Activated T-cell treated with anti-CD3 and anti-CD28 coated beads, Interleukin-2, amount 50 U/mL, for 48 hours (primary cell): ENCODE data around the gene DOK7.

ENCODE experiments used
- DNase-seq, 2 experiments: peaks; one replicate each; pipeline ENCODE4 v3.0.0-alpha.2; 2020

DOK7 gene

GRCh38 chr4:3492741-3493719 lies 29.9 kb downstream of the DOK7 start:
- DNase-seq = no peak

GRCh38 chr4:3493720-3494461 lies 30.8 kb downstream of the DOK7 start:
- DNase-seq = no peak

- DNase-seq = no peak
Observed at GRCh38 chr4:3494462-3494871, 31.4 kb downstream of the DOK7 start.

GRCh38 chr4:3495204-3495975 lies 32.3 kb downstream of the DOK7 start:
- no peak for DNase-seq

GRCh38 chr4:3496021-3496420 lies 32.9 kb downstream of the DOK7 start:
- no peak for DNase-seq

- no peak for DNase-seq
Observed at GRCh38 chr4:3497095-3497494, 34.0 kb downstream of the DOK7 start.

GRCh38 chr4:3497523-3498389 lies 34.6 kb downstream of the DOK7 start:
- DNase-seq = no peak

- DNase-seq = no peak
Observed at GRCh38 chr4:3498407-3498806, 35.3 kb downstream of the DOK7 start.

GRCh38 chr4:3498901-3499510 lies 35.9 kb downstream of the DOK7 start:
- DNase-seq = no peak

- DNase-seq = no peak
Observed at GRCh38 chr4:3499710-3500109, 36.6 kb downstream of the DOK7 start.

GRCh38 chr4:3500111-3500510 lies 37.0 kb downstream of the DOK7 start:
- no peak for DNase-seq

- DNase-seq = no peak
Observed at GRCh38 chr4:3500634-3501101, 37.6 kb downstream of the DOK7 start.

GRCh38 chr4:3501126-3501824 lies 38.2 kb downstream of the DOK7 start:
- DNase-seq = no peak

- no peak for DNase-seq
Observed at GRCh38 chr4:3501825-3502425, 38.8 kb downstream of the DOK7 start.

GRCh38 chr4:3502941-3503936 lies 40.1 kb downstream of the DOK7 start:
- DNase-seq = no peak

GRCh38 chr4:3505231-3505630 lies 42.1 kb downstream of the DOK7 start:
- DNase-seq = no peak

- DNase-seq = no peak
Observed at GRCh38 chr4:3508542-3508941, 45.4 kb downstream of the DOK7 start.

GRCh38 chr4:3510481-3510880 lies 47.4 kb downstream of the DOK7 start:
- DNase-seq = no peak

- no peak for DNase-seq
Observed at GRCh38 chr4:3511187-3511586, 48.1 kb downstream of the DOK7 start.
